Astrocyte (in vitro differentiated cells and primary cell): Measurements from ENCODE around the gene PHAF1. TPM values are rescaled to one million over a fixed set of nuclear protein-coding genes. Genes with fewer than 3 reads are reported as not detected.

Experiments used
- DNase-seq: peaks from one replicate; pipeline ENCODE4 v3.0.0-alpha.2; 2010; ENCODE audit warnings: low read depth
- FAIRE-seq: peaks from 2 replicates; lab custom pipeline; 2011; peaks lifted over from hg19 to GRCh38; lab: Jason Lieb, UNC
- H2AFZ ChIP-seq: 2 replicates; pipeline ENCODE4 v1.6.0; 2012; ENCODE audit warnings: low read depth, low read length, inconsistent platforms
- H3K27ac ChIP-seq: 2 replicates; pipeline ENCODE4 v1.5.1; 2011; ENCODE audit warnings: low read depth, low read length, inconsistent platforms
- H3K27me3 ChIP-seq: 2 replicates; pipeline ENCODE4 v1.6.0; 2011; ENCODE audit warnings: low read length, inconsistent platforms; ENCODE audit not compliant: insufficient read depth
- H3K36me3 ChIP-seq: 2 replicates; pipeline ENCODE4 v1.5.1; 2011; ENCODE audit warnings: low read length, inconsistent platforms; ENCODE audit not compliant: insufficient read depth
- H3K4me1 ChIP-seq: 2 replicates; pipeline ENCODE4 v1.5.1; 2011; ENCODE audit warnings: low read length, inconsistent platforms; ENCODE audit not compliant: insufficient read depth
- H3K4me2 ChIP-seq: 2 replicates; pipeline ENCODE4 v1.6.0; 2012; ENCODE audit warnings: low read length, inconsistent platforms
- H3K4me3 ChIP-seq: 2 replicates; pipeline ENCODE4 v1.5.1; 2011; ENCODE audit warnings: low read depth, mild to moderate bottlenecking, low read length, inconsistent platforms; ENCODE audit not compliant: insufficient read depth
- H3K79me2 ChIP-seq: 2 replicates; pipeline ENCODE4 v1.6.0; 2012; ENCODE audit warnings: mild to moderate bottlenecking, low read length, inconsistent platforms; ENCODE audit not compliant: insufficient read depth
- H3K9ac ChIP-seq: 2 replicates; pipeline ENCODE4 v1.6.0; 2012; ENCODE audit warnings: mild to moderate bottlenecking, low read length, inconsistent platforms
- H3K9me3 ChIP-seq: 2 replicates; pipeline ENCODE4 v1.5.1; 2012; ENCODE audit warnings: low read depth, mild to moderate bottlenecking, low read length, inconsistent platforms; ENCODE audit not compliant: insufficient read depth
- H4K20me1 ChIP-seq: 2 replicates; pipeline ENCODE4 v1.6.0; 2012; ENCODE audit warnings: low read length, inconsistent platforms; ENCODE audit not compliant: insufficient read depth
- H3K27ac Mint-ChIP-seq: one replicate; pipeline ENCODE4 v1.8.0; 2021; ENCODE audit warnings: mild to moderate bottlenecking, mixed read lengths; ENCODE audit not compliant: unreplicated experiment
- H3K27me3 Mint-ChIP-seq: one replicate; pipeline ENCODE4 v1.8.0; 2021; ENCODE audit warnings: low read depth, mixed read lengths; ENCODE audit not compliant: unreplicated experiment
- H3K36me3 Mint-ChIP-seq: one replicate; pipeline ENCODE4 v1.8.0; 2021; ENCODE audit warnings: low read depth, mixed read lengths; ENCODE audit not compliant: unreplicated experiment
- H3K4me1 Mint-ChIP-seq: one replicate; pipeline ENCODE4 v1.8.0; 2021; ENCODE audit warnings: low read depth, mixed read lengths; ENCODE audit not compliant: unreplicated experiment
- H3K4me3 Mint-ChIP-seq: one replicate; pipeline ENCODE4 v1.8.0; 2021; ENCODE audit warnings: mild to moderate bottlenecking, moderate library complexity, mixed read lengths; ENCODE audit not compliant: unreplicated experiment
- H3K9me3 Mint-ChIP-seq: one replicate; pipeline ENCODE4 v1.8.0; 2021; ENCODE audit warnings: mild to moderate bottlenecking, mixed read lengths; ENCODE audit not compliant: unreplicated experiment
- EZH2 ChIP-seq: IDR thresholded peaks from 2 replicates; pipeline ENCODE4 v1.6.1; 2012; ENCODE audit warnings: mild to moderate bottlenecking, low read length, inconsistent platforms; ENCODE audit not compliant: insufficient read depth
- total RNA-seq: library from RNA; stranded (reverse); gene quantifications from 2 replicates; pipeline ENCODE4 v1.2.1, GENCODE V29; 2021
- TF ChIP-seq, protein P1 (sequence below): IDR thresholded peaks from 2 replicates; pipeline ENCODE4 v1.5.1; 2011; ENCODE audit warnings: low read depth, mild to moderate bottlenecking, inconsistent platforms, low read length, moderate library complexity; ENCODE audit not compliant: insufficient read depth

PHAF1 gene
- total RNA-seq, 1 donor from 2014 or later: 17.1 TPM

DNA sequence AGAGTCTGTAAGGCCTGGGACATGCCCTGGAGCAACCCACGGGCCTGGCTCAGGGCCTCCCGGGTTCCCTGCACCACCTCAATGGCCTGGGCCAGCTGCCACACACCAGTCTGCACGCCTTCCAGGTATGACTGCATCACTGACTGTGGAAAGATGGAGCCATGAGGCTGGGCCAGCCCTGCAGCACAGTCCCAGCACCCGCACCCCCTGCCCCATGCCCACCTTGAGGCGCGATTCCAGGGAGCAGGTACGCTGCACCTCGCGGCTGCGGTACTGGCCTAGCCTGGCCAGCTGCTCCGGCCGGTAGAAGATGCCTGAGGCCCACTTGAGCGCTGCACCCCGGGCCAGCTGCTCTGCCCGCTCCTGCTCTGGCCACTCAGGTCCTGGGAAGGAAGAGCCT is 79.1 kb downstream of the PHAF1 start:
- TF ChIP-seq EZH2: no peak
- TF ChIP-seq, protein P1, sequence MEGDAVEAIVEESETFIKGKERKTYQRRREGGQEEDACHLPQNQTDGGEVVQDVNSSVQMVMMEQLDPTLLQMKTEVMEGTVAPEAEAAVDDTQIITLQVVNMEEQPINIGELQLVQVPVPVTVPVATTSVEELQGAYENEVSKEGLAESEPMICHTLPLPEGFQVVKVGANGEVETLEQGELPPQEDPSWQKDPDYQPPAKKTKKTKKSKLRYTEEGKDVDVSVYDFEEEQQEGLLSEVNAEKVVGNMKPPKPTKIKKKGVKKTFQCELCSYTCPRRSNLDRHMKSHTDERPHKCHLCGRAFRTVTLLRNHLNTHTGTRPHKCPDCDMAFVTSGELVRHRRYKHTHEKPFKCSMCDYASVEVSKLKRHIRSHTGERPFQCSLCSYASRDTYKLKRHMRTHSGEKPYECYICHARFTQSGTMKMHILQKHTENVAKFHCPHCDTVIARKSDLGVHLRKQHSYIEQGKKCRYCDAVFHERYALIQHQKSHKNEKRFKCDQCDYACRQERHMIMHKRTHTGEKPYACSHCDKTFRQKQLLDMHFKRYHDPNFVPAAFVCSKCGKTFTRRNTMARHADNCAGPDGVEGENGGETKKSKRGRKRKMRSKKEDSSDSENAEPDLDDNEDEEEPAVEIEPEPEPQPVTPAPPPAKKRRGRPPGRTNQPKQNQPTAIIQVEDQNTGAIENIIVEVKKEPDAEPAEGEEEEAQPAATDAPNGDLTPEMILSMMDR: no peak
- H4K20me1 ChIP-seq: peaks cover 34% of the 10 kb centered on the region
- H3K4me3 Mint-ChIP-seq: no peak overlapping the region
- H3K27me3 Mint-ChIP-seq: no peaks in the 10 kb centered on the region
- no peak overlapping the region for H3K27ac ChIP-seq
- H3K27me3 ChIP-seq: no peaks in the 10 kb centered on the region
- H3K9me3 ChIP-seq: no peaks in the 10 kb centered on the region
- H2AFZ ChIP-seq: no peak overlapping the region
- FAIRE-seq (no peak), DNase-seq (no peak)
- peaks cover 18% of the 10 kb centered on the region for H3K79me2 ChIP-seq
- H3K4me2 ChIP-seq: no peak overlapping the region
- peaks cover 27% of the 10 kb centered on the region for H3K4me1 Mint-ChIP-seq
- peaks cover 1% of the 10 kb centered on the region for H3K36me3 ChIP-seq
- no peak overlapping the region for H3K27ac Mint-ChIP-seq
- H3K4me1 ChIP-seq: peaks cover 21% of the 10 kb centered on the region
- no peak overlapping the region for H3K9ac ChIP-seq
- H3K36me3 Mint-ChIP-seq: peaks cover 3% of the 10 kb centered on the region
- H3K9me3 Mint-ChIP-seq: no peaks in the 10 kb centered on the region
- no peak overlapping the region for H3K4me3 ChIP-seq

DNA sequence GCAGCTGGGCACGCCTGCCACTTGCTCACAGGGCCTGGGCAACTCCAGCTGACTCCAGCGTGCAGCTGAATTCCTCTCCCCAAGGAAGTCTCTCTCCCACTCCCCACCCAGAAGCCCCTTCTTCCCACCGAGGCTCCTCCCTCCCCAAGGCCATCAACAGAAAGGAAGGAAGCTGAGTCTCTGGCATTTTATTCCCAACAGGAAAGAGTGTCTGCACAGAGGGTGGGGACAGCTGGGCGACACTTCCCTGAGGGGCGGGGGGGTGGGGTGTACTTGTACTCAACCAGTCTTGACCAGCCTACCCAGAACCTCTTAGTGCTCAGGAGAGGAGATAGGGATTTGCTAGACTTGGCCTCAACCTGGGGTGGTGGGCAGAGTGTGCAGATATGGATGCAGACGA is 80.3 kb downstream of the PHAF1 start, which contains the start of gene EXOC3L1:
TSS of gene EXOC3L1 (minus strand) at position 96 of the 400 bp plus-strand sequence. CDS start 460 bp downstream, outside the sequence.
- peaks cover 27% of the 10 kb centered on the region for H3K4me1 Mint-ChIP-seq
- Histone ChIP-seq H3K79me2 (peaks cover 30% of the 10 kb centered on the region), H3K36me3 (peaks cover 12% of the 10 kb centered on the region), H3K4me1 (peaks cover 17% of the 10 kb centered on the region), H2AFZ (no peak within 1 kb of the TSS), H3K9ac (no peak within 1 kb of the TSS), H4K20me1 (peaks cover 40% of the 10 kb centered on the region), H3K4me3 (no peak within 1 kb of the TSS), H3K27me3 (no peaks in the 10 kb centered on the region), H3K4me2 (no peak within 1 kb of the TSS), H3K9me3 (no peaks in the 10 kb centered on the region), H3K27ac (no peak within 1 kb of the TSS)
- H3K4me3 Mint-ChIP-seq: no peak within 1 kb of the TSS
- peaks cover 9% of the 10 kb centered on the region for H3K36me3 Mint-ChIP-seq
- TF ChIP-seq, protein P1: no peak
- TF ChIP-seq EZH2: no peak
- DNase-seq (no peak), FAIRE-seq (no peak)
- H3K9me3 Mint-ChIP-seq: no peaks in the 10 kb centered on the region
- H3K27me3 Mint-ChIP-seq: no peaks in the 10 kb centered on the region
- peak within 1 kb of the TSS; percentile 53 for H3K27ac Mint-ChIP-seq
